Measurements from ENCODE around the gene COL6A3. TPM values are rescaled to one million over a fixed set of nuclear protein-coding genes. Genes with fewer than 3 reads are reported as not detected.

The COL6A3 gene
- total and polyA plus RNA-seq, 7 donors = 15.5 to 75.2 (median 59.1) TPM

- Histone ChIP-seq H3K4me3 (no peak overlapping the region), H3K9me3 (no peaks in the 10 kb centered on the region), H3K27ac (no peak overlapping the region), H3K36me3 (ENCODE audit: insufficient read depth in 1 of 2, low read depth in 1 of 2) (no peaks in the 10 kb centered on the region), H3K27me3 (ENCODE audit: insufficient read depth in 3 of 3, low read length in 2 of 3) (peaks cover 0 to 3% (median 0%) of the 10 kb centered on the region in 3 donors), H3K4me1 (no peaks in the 10 kb centered on the region)
- ATAC-seq (no peak), DNase-seq (no peak)
- intact Hi-C loops (cut with DNase I) = no loop called here
- TF ChIP-seq CTCF (IDR thresholded peaks at IDR 0.05) = no peak
- 93 to 97% (median 93%) methylated on average over 1 of the region's 1 CpG for WGBS, 3 donors
Measured at GRCh38 chr2:237431372-237431771, 17.4 kb upstream of the COL6A3 start.

GRCh38 chr2:237430861-237431260, 16.9 kb upstream of the COL6A3 start:
- Histone ChIP-seq H3K36me3 (ENCODE audit: insufficient read depth in 1 of 2, low read depth in 1 of 2) (no peaks in the 10 kb centered on the region), H3K27ac (no peak overlapping the region), H3K4me1 (no peaks in the 10 kb centered on the region), H3K9me3 (no peaks in the 10 kb centered on the region), H3K27me3 (ENCODE audit: insufficient read depth in 3 of 3, low read length in 2 of 3) (peaks cover 0 to 3% (median 0%) of the 10 kb centered on the region in 3 donors), H3K4me3 (no peak overlapping the region)
- no peak for TF ChIP-seq CTCF (IDR thresholded peaks at IDR 0.05)
- ATAC-seq = no peak
- DNase-seq = no peak
- intact Hi-C loops (cut with DNase I) = no loop called here
- WGBS, 3 donors = 76 to 93% (median 92%) methylated on average over 1 of the region's 1 CpG

GRCh38 chr2:237429753-237430152, 15.8 kb upstream of the COL6A3 start:
- ATAC-seq (no peak), DNase-seq (no peak)
- no peak for TF ChIP-seq CTCF (IDR thresholded peaks at IDR 0.05)
- Histone ChIP-seq H3K36me3 (ENCODE audit: insufficient read depth in 1 of 2, low read depth in 1 of 2) (no peaks in the 10 kb centered on the region), H3K4me1 (no peaks in the 10 kb centered on the region), H3K27ac (no peak overlapping the region), H3K27me3 (ENCODE audit: insufficient read depth in 3 of 3, low read length in 2 of 3) (no peaks in the 10 kb centered on the region), H3K4me3 (no peak overlapping the region), H3K9me3 (no peaks in the 10 kb centered on the region)
- 71 to 80% (median 76%) methylated on average over 3 of the region's 3 CpGs for WGBS, 3 donors
- intact Hi-C loops (cut with DNase I) = loop anchor here in 1 of 2 donors (10.0 kb wide), 1 partner anchor 1185 kb away; no protein-coding TSS in a partner anchor

- no peaks in the 10 kb centered on the region for H3K4me1 ChIP-seq
- WGBS, 3 donors = 85 to 94% (median 92%) methylated on average over 5 of the region's 5 CpGs
- ATAC-seq (no peak), DNase-seq (no peak)
- H3K4me3 ChIP-seq = no peak overlapping the region
- no peaks in the 10 kb centered on the region for H3K9me3 ChIP-seq
- no peak for TF ChIP-seq CTCF (IDR thresholded peaks at IDR 0.05)
- no peak overlapping the region for H3K27ac ChIP-seq
- no peaks in the 10 kb centered on the region for H3K27me3 ChIP-seq (ENCODE audit: insufficient read depth in 3 of 3, low read length in 2 of 3)
- H3K36me3 ChIP-seq (ENCODE audit: insufficient read depth in 1 of 2, low read depth in 1 of 2) = no peaks in the 10 kb centered on the region
- intact Hi-C loops (cut with DNase I) = loop anchor here in 1 of 2 donors (10.0 kb wide), 1 partner anchor 1183 kb away; no protein-coding TSS in a partner anchor
Measured at GRCh38 chr2:237427769-237428506, 14.0 kb upstream of the COL6A3 start.
